HT-29 (cell line): ENCODE data around the gene PNLIPRP3. TPM values are rescaled to one million over a fixed set of nuclear protein-coding genes. Genes with fewer than 3 reads are reported as not detected.

Experiments used
- DNase-seq: peaks from one replicate; pipeline ENCODE4 v3.0.0-alpha.2; 2015; ENCODE audit warnings: low spot score
- small RNA-seq: library from RNA; depleted of rRNA; stranded (forward); fragments of <200 nt; gene quantifications from one replicate; pipeline ENCODE3, GENCODE V24; 2014
- total RNA-seq: library from RNA; depleted of rRNA; stranded (reverse); fragments of >200 nt; shearing (Covaris generic); gene quantifications from 2 replicates; pipeline ENCODE4 v1.2.3, GENCODE V29; 2014; rRNA removed

Gene PNLIPRP3
- total RNA-seq, 1 experiment from 2014 or later = not detected

GRCh38 chr10:116504786-116505185 lies 77.1 kb downstream of the PNLIPRP3 start:
- no peak for DNase-seq

DNA sequence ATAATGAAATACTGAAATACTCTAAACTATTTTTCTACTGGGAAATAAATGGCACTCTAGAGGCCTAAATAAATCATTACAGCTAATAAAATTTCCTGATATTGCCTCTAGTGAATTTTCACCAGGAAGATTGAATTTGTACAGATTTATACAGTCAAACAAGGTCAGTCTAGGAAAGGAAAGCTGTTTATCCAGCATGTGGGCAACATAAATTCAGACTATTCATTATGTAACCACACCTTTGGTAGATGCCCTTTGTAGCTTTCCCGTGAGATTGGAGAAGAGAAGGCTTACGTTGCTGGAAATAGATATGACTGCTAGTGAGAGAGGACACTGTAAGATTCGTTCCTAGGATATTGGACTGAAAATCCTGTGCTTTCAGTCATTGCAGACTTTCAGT lies 82.9 kb downstream of the PNLIPRP3 start:
- DNase-seq = no peak

GRCh38 chr10:116511365-116511764 lies 83.7 kb downstream of the PNLIPRP3 start:
- no peak for DNase-seq

DNA sequence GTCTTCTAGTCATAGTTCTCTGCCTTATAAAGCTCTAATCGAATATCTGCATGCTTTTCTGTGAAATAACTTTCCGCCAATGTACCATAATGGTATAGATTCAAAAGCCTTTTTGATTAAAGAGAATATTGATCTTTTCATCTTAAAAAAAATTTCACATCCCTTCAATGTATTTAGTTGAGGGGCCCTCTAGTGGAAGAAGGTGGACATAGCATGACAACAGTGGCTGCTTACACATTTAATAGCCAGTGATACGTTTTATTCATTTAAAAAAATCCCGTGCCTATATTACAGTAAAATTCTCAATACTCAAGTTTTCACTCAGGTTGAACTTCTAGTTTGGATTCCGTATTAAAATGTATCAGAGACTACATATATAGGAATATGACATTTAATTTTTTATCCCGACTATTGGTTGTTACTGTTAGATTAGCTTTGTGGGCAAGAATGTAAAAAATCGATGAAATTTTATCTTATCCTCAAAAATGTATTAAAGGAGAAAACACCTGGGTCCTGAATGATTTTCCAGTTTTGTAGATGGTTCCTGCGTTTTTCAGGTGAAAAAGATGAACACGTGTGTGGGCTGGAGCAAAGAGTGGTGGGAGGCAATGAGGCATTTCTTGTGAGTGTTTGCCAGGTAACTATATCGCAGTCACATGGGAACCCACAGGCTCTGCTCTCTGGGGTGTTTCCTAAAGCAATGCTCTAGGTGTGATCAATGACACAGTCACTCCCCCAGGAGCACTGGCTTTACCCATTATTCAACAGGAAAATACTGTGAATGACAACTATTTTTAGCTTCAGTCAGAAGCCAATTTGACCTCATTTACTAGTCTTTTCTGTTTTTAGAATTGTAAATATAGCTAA lies 94.0 kb downstream of the PNLIPRP3 start:
- peak; percentile 56 for DNase-seq

GRCh38 chr10:116522803-116523381 lies 95.2 kb downstream of the PNLIPRP3 start:
- DNase-seq = no peak

DNA sequence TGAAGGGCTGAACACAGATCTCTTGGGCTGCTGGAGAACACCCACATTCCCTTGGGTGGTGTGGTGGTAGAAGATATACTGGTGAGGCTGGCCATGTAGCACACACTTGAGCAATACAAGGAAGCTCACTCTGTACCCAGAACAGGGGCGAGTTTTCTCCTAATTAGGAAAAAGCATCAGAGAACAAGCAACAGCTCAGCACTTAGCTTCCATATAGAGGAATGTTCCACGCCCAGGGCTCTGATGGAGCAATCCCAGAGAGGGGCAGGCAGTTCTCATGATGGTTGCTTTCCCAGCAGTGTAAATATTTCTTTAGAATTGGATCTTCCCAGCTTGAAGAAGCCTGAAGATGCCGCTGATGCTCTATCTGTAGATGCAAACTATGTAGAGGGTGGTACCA lies 97.1 kb downstream of the PNLIPRP3 start:
- no peak for DNase-seq

DNA sequence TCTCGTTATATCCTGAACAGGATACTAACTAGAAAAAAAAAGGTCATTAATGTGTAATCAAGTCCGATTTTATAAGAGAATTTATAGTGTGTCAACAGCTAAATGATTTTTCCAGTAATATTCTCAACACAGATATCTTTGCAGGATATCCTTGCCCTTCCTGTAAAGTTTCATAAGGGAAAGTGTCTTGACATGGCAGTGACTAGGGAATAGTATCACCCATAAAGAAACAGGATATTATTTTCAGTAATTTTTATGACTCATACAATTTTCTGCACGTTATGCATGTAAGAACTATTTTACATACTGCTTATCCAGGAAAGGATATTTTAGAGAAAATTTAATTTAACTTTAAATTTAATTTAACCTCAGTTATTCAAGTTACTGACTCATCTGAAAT lies 98.6 kb downstream of the PNLIPRP3 start:
- no peak for DNase-seq

Small RNAs within 50 kb of the gene (small RNA-seq; reads per million reads assigned to genes)
- not detected for gene SNRPGP6

Other genes with a start within 250 kb of the PNLIPRP3 start
- not detected in 2 replicates for gene GFRA1, start 154.6 kb upstream of the PNLIPRP3 start, total RNA-seq
- gene CCDC172, start 103.4 kb upstream of the PNLIPRP3 start, total RNA-seq = not detected in 2 replicates
- not detected in 2 replicates for gene PNLIP, start 118.1 kb downstream of the PNLIPRP3 start, total RNA-seq
- gene PNLIPRP1, start 163.1 kb downstream of the PNLIPRP3 start, total RNA-seq = not detected in 2 replicates
- gene PNLIPRP2, start 193.1 kb downstream of the PNLIPRP3 start, total RNA-seq = not detected in 2 replicates